ENCODE results near the gene PLCL2. TPM values are rescaled to one million over a fixed set of nuclear protein-coding genes. Genes with fewer than 3 reads are reported as not detected.

PLCL2 gene
- total and polyA plus RNA-seq, 2 donors (not counting 1 experiment from before 2014, with no cell fraction given): 21.7 to 55.2 TPM

- no peak overlapping the region for H3K9ac ChIP-seq (ENCODE audit: low read length)
- no peak overlapping the region for H3K27ac Mint-ChIP-seq
- 89% methylated on average over 6 of the region's 7 CpGs for WGBS (ENCODE audit: insufficient coverage)
- H3K4me3 Mint-ChIP-seq: no peak overlapping the region
- DNase-seq (no peak), ATAC-seq (ENCODE audit: low read depth) (no peak)
- no peak overlapping the region for H3K4me3 ChIP-seq (ENCODE audit: control extremely low read depth in 1 of 5, extremely low read depth in 1 of 5, insufficient read depth in 1 of 5, low read depth in 2 of 5, low read length in 4 of 5)
- peaks cover 0 to 12% of the 10 kb centered on the region in 2 experiments for H3K36me3 ChIP-seq (replicated peaks in 1 of 2; ENCODE audit: control extremely low read depth in 1 of 2, control insufficient read depth in 1 of 2, extremely low read depth in 1 of 2, insufficient read depth in 2 of 2, low read length in 1 of 2)
- H3K4me1 ChIP-seq (ENCODE audit: control insufficient read depth in 2 of 2, insufficient read depth in 2 of 2, low read length in 2 of 2): peaks cover 23 to 50% of the 10 kb centered on the region in 2 donors
- intact Hi-C loops (cut with micrococcal nuclease): loop anchor here (5.0 kb wide), 1 partner anchor 34 kb away; no protein-coding TSS in a partner anchor
- H3K9me3 Mint-ChIP-seq (ENCODE audit: insufficient read depth): no peaks in the 10 kb centered on the region
- H3K79me2 ChIP-seq (ENCODE audit: control insufficient read depth, insufficient read depth, low read length): peaks cover 93% of the 10 kb centered on the region
- no peak overlapping the region for H3K27ac ChIP-seq (ENCODE audit: low read length in 2 of 2)
- CTCF ChIA-PET: no interaction called here
- H4K20me1 ChIP-seq (ENCODE audit: control insufficient read depth, insufficient read depth, low read length, poor library complexity, severe bottlenecking): peaks cover 58% of the 10 kb centered on the region
- no peak overlapping the region for H2AFZ ChIP-seq (ENCODE audit: insufficient read depth, low read depth, low read length, poor library complexity, severe bottlenecking)
- H3K9me3 ChIP-seq (ENCODE audit: control extremely low read depth in 1 of 3, control insufficient read depth in 2 of 3, insufficient read depth in 1 of 3, low read length in 2 of 3): no peaks in the 10 kb centered on the region
- no peaks in the 10 kb centered on the region for H3K27me3 ChIP-seq (replicated peaks in 1 of 4; ENCODE audit: control extremely low read depth in 1 of 4, control insufficient read depth in 3 of 4, insufficient read depth in 4 of 4, low read length in 3 of 4)
- H3K4me1 Mint-ChIP-seq: peaks cover 72% of the 10 kb centered on the region
- POLR2A ChIA-PET: no interaction called here
- TF ChIP-seq EZH2 (IDR thresholded peaks at IDR 0.05; ENCODE audit: borderline replicate concordance, insufficient read depth, low read depth, low read length, poor library complexity, severe bottlenecking) (no peak), CTCF (IDR thresholded peaks at IDR 0.05) (no peak)
- H3K27me3 Mint-ChIP-seq: no peaks in the 10 kb centered on the region
- H3K4me2 ChIP-seq (replicated peaks; ENCODE audit: low read depth, low read length, poor library complexity, severe bottlenecking): no peak overlapping the region
Measured at GRCh38 chr3:16940769-16941700, 56.3 kb downstream of the PLCL2 start.

- H3K4me3 Mint-ChIP-seq: peak overlapping the region; percentile 1
- TF ChIP-seq CTCF (IDR thresholded peaks at IDR 0.05) (no peak), EZH2 (IDR thresholded peaks at IDR 0.05; ENCODE audit: borderline replicate concordance, insufficient read depth, low read depth, low read length, poor library complexity, severe bottlenecking) (no peak)
- no peak overlapping the region for H3K4me3 ChIP-seq (ENCODE audit: control extremely low read depth in 1 of 5, extremely low read depth in 1 of 5, insufficient read depth in 1 of 5, low read depth in 2 of 5, low read length in 4 of 5)
- H2AFZ ChIP-seq (ENCODE audit: insufficient read depth, low read depth, low read length, poor library complexity, severe bottlenecking): no peak overlapping the region
- peak overlapping the region; percentile 22 for H3K27ac Mint-ChIP-seq
- H3K27me3 ChIP-seq (replicated peaks in 1 of 4; ENCODE audit: control extremely low read depth in 1 of 4, control insufficient read depth in 3 of 4, insufficient read depth in 4 of 4, low read length in 3 of 4): no peaks in the 10 kb centered on the region
- ATAC-seq (ENCODE audit: low read depth) (no peak), DNase-seq (no peak)
- peaks cover 0 to 12% of the 10 kb centered on the region in 2 experiments for H3K36me3 ChIP-seq (replicated peaks in 1 of 2; ENCODE audit: control extremely low read depth in 1 of 2, control insufficient read depth in 1 of 2, extremely low read depth in 1 of 2, insufficient read depth in 2 of 2, low read length in 1 of 2)
- H3K4me1 ChIP-seq (ENCODE audit: control insufficient read depth in 2 of 2, insufficient read depth in 2 of 2, low read length in 2 of 2): peaks cover 7 to 31% of the 10 kb centered on the region in 2 donors
- H3K4me1 Mint-ChIP-seq: peaks cover 57% of the 10 kb centered on the region
- H3K9me3 ChIP-seq (ENCODE audit: control extremely low read depth in 1 of 3, control insufficient read depth in 2 of 3, insufficient read depth in 1 of 3, low read length in 2 of 3): no peaks in the 10 kb centered on the region
- no peak overlapping the region for H3K4me2 ChIP-seq (replicated peaks; ENCODE audit: low read depth, low read length, poor library complexity, severe bottlenecking)
- no peaks in the 10 kb centered on the region for H3K9me3 Mint-ChIP-seq (ENCODE audit: insufficient read depth)
- H3K9ac ChIP-seq (ENCODE audit: low read length): no peak overlapping the region
- H3K27ac ChIP-seq (ENCODE audit: low read length in 2 of 2): peak overlapping the region in 1 of 2 donors; percentile 14
- no CpG with 5 or more reads among the region's 1 CpG for WGBS (ENCODE audit: insufficient coverage)
- peaks cover 57% of the 10 kb centered on the region for H4K20me1 ChIP-seq (ENCODE audit: control insufficient read depth, insufficient read depth, low read length, poor library complexity, severe bottlenecking)
- ChIA-PET POLR2A (no interaction called here), CTCF (no interaction called here)
- no peaks in the 10 kb centered on the region for H3K27me3 Mint-ChIP-seq
- intact Hi-C loops (cut with micrococcal nuclease): loop anchor here (5.0 kb wide), 1 partner anchor 36 kb away; no protein-coding TSS in a partner anchor
- H3K79me2 ChIP-seq (ENCODE audit: control insufficient read depth, insufficient read depth, low read length): peaks cover 92% of the 10 kb centered on the region
Measured at GRCh38 chr3:16942955-16943354, 58.2 kb downstream of the PLCL2 start.

Measured in B cell (primary cell).